Loucy (cell line): ENCODE measurements around the gene HYAL4.

ENCODE experiments used
- H2AFZ ChIP-seq: fragments of 200-600 bp; sonication (generic); 2 replicates; pipeline ENCODE4 v1.6.0; 2016; ENCODE audit warnings: antibody characterized with exemption, mild to moderate bottlenecking, low read length, moderate library complexity
- H3F3A ChIP-seq: fragments of 200-600 bp; 2 replicates; pipeline ENCODE4 v1.6.0; 2016; ENCODE audit warnings: antibody characterized with exemption, low read depth, mild to moderate bottlenecking
- H3K27me3 ChIP-seq: fragments of 200-600 bp; sonication (generic); 2 replicates; pipeline ENCODE4 v1.6.1; 2014; ENCODE audit warnings: low read length, mild to moderate bottlenecking; ENCODE audit not compliant: insufficient read depth, poor library complexity, severe bottlenecking
- H3K36me3 ChIP-seq: fragments of 200-600 bp; sonication (generic); 2 replicates; pipeline ENCODE4 v1.6.1; 2016; ENCODE audit warnings: low read length; ENCODE audit not compliant: insufficient read depth
- H3K4me1 ChIP-seq: fragments of 200-600 bp; sonication (generic); 2 replicates; pipeline ENCODE4 v1.5.1; 2014; ENCODE audit warnings: low read length, mild to moderate bottlenecking; ENCODE audit not compliant: insufficient read depth, poor library complexity, severe bottlenecking
- H3K4me2 ChIP-seq: fragments of 200-600 bp; sonication (generic); 2 replicates; pipeline ENCODE4 v1.6.0; 2014; ENCODE audit warnings: antibody characterized with exemption, low read length, low read depth, mild to moderate bottlenecking; ENCODE audit not compliant: poor library complexity, severe bottlenecking
- H3K4me3 ChIP-seq: fragments of 200-600 bp; sonication (generic); 2 replicates; pipeline ENCODE4 v1.5.1; 2014; ENCODE audit warnings: low read length, mild to moderate bottlenecking, mixed read lengths; ENCODE audit not compliant: poor library complexity, severe bottlenecking
- H3K79me2 ChIP-seq: fragments of 200-600 bp; sonication (generic); 2 replicates; pipeline ENCODE4 v1.6.1; 2014; ENCODE audit warnings: low read length; ENCODE audit not compliant: insufficient read depth
- H3K9ac ChIP-seq: fragments of 200-600 bp; sonication (generic); 2 replicates; pipeline ENCODE4 v1.6.0; 2014; ENCODE audit warnings: mild to moderate bottlenecking, low read depth, low read length, moderate library complexity; ENCODE audit not compliant: poor library complexity, severe bottlenecking
- H3K9me2 ChIP-seq: fragments of 200-600 bp; sonication (generic); replicated peaks from 2 replicates; pipeline ENCODE4 v1.6.1; 2016; ENCODE audit warnings: low read depth, low read length, mixed read lengths
- H3K9me3 ChIP-seq: fragments of 200-600 bp; sonication (generic); 2 replicates; pipeline ENCODE4 v1.6.1; 2014; ENCODE audit warnings: mild to moderate bottlenecking, antibody characterized with exemption, low read length, low read depth; ENCODE audit not compliant: insufficient read depth
- H4K20me1 ChIP-seq: fragments of 200-600 bp; sonication (generic); 2 replicates; pipeline ENCODE4 v1.6.0; 2014; ENCODE audit warnings: antibody characterized with exemption, low read length, mild to moderate bottlenecking; ENCODE audit not compliant: insufficient read depth, poor library complexity, severe bottlenecking
- CTCF ChIP-seq: fragments of 200-600 bp; sonication (generic); conservative IDR thresholded peaks from 2 replicates; pipeline ENCODE4 v1.5.1; 2014; ENCODE audit warnings: mild to moderate bottlenecking, antibody characterized with exemption, low read length
- EZH2phosphoT487 ChIP-seq: fragments of 200-600 bp; IDR thresholded peaks from 2 replicates; pipeline ENCODE4 v1.6.1; 2018; ENCODE audit warnings: antibody characterized with exemption, mild to moderate bottlenecking, moderate library complexity, borderline replicate concordance

Gene HYAL4

GRCh38 chr7:123805287-123805686 is 39.7 kb upstream of the HYAL4 start:
- no peaks in the 10 kb centered on the region for H4K20me1 ChIP-seq
- no peaks in the 10 kb centered on the region for H3K4me1 ChIP-seq
- H3K9me3 ChIP-seq: no peaks in the 10 kb centered on the region
- H3K36me3 ChIP-seq: no peaks in the 10 kb centered on the region
- no peaks in the 10 kb centered on the region for H3K9me2 ChIP-seq
- H2AFZ ChIP-seq: no peak overlapping the region
- no peak overlapping the region for H3K9ac ChIP-seq
- no peaks in the 10 kb centered on the region for H3K79me2 ChIP-seq
- TF ChIP-seq CTCF (no peak), EZH2phosphoT487 (no peak)
- H3K4me2 ChIP-seq: no peak overlapping the region
- no peaks in the 10 kb centered on the region for H3K27me3 ChIP-seq
- no peaks in the 10 kb centered on the region for H3F3A ChIP-seq
- H3K4me3 ChIP-seq: no peak overlapping the region

GRCh38 chr7:123809471-123809870 is 35.5 kb upstream of the HYAL4 start:
- H3K4me3 ChIP-seq: no peak overlapping the region
- no peaks in the 10 kb centered on the region for H3K36me3 ChIP-seq
- TF ChIP-seq EZH2phosphoT487 (no peak), CTCF (no peak)
- H2AFZ ChIP-seq: no peak overlapping the region
- no peaks in the 10 kb centered on the region for H3K9me2 ChIP-seq
- no peaks in the 10 kb centered on the region for H3K27me3 ChIP-seq
- no peaks in the 10 kb centered on the region for H3K9me3 ChIP-seq
- no peaks in the 10 kb centered on the region for H4K20me1 ChIP-seq
- no peaks in the 10 kb centered on the region for H3K79me2 ChIP-seq
- no peak overlapping the region for H3K9ac ChIP-seq
- no peaks in the 10 kb centered on the region for H3K4me1 ChIP-seq
- no peaks in the 10 kb centered on the region for H3F3A ChIP-seq
- H3K4me2 ChIP-seq: no peak overlapping the region

GRCh38 chr7:123811056-123811455 is 33.9 kb upstream of the HYAL4 start:
- TF ChIP-seq CTCF: no peak
- no peak for TF ChIP-seq EZH2phosphoT487
- no peak overlapping the region for H3K4me3 ChIP-seq
- H3K9me2 ChIP-seq: no peaks in the 10 kb centered on the region
- no peaks in the 10 kb centered on the region for H3K36me3 ChIP-seq
- H3K4me2 ChIP-seq: no peak overlapping the region
- no peaks in the 10 kb centered on the region for H4K20me1 ChIP-seq
- no peaks in the 10 kb centered on the region for H3K79me2 ChIP-seq
- H3F3A ChIP-seq: no peaks in the 10 kb centered on the region
- no peak overlapping the region for H3K9ac ChIP-seq
- no peaks in the 10 kb centered on the region for H3K9me3 ChIP-seq
- H3K4me1 ChIP-seq: no peaks in the 10 kb centered on the region
- no peaks in the 10 kb centered on the region for H3K27me3 ChIP-seq
- H2AFZ ChIP-seq: no peak overlapping the region
